ENCODE data around the gene SEL1L.
A peak's percentile ranks its signal among the peaks of the same experiment; 100 is the strongest.
"Not testable (repeated sequence)": the region's sequence is repeated elsewhere in the genome, so short reads cannot be mapped to it uniquely, and the experiment has no call there.

Gene SEL1L

GRCh38 chr14:81446279-81447007, 87.2 kb downstream of the SEL1L start:
- DNase-seq: no peak

DNA sequence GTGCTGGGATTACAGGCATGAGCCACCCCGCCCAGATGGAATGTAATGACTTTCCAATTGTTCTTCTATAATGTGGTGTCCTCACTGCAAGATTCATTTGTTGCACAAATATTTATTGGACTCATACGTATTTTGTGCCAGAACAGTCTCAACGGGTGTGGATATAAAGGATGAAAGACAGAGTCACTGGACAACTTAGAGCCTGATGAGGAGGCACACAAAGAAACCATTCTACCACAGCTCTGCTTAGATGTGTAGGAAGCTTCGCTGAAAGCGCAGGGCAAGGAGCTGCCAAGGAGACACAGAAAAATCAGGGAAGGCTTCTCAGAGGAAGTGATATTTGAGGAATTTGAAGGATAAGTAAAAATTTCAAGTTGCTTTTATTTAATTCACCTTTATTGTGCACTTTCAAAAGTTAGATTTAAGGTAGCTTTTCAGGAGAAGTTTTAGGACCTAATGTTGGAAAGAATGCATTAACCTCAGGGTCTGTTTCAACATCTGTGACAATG, 92.0 kb downstream of the SEL1L start:
- DNase-seq: no peak

DNA sequence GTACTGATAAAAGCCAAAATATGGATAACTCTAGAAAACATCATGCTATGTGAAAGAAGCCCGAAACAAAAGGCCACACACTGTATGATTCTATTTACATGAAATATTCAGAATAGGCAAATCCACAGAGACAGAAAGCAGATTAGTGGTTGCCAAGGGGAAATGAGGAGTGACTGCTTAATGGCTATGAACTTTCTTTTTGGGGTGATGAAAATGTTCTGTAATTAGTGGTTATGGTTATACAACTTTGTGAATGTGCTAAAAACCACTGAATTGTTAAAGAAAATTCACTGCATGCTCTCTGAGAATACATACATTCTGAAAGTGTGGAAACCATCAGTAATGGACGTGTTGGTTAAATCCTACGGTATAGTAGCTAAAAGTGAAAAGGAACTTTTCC, 93.6 kb downstream of the SEL1L start:
- DNase-seq: no peak

- DNase-seq: no peak
These were observed 96.4 kb downstream of the SEL1L start for GRCh38 chr14:81437244-81437643.

GRCh38 chr14:81436296-81437138, 97.1 kb downstream of the SEL1L start:
- peak; percentile 76 for DNase-seq

DNA sequence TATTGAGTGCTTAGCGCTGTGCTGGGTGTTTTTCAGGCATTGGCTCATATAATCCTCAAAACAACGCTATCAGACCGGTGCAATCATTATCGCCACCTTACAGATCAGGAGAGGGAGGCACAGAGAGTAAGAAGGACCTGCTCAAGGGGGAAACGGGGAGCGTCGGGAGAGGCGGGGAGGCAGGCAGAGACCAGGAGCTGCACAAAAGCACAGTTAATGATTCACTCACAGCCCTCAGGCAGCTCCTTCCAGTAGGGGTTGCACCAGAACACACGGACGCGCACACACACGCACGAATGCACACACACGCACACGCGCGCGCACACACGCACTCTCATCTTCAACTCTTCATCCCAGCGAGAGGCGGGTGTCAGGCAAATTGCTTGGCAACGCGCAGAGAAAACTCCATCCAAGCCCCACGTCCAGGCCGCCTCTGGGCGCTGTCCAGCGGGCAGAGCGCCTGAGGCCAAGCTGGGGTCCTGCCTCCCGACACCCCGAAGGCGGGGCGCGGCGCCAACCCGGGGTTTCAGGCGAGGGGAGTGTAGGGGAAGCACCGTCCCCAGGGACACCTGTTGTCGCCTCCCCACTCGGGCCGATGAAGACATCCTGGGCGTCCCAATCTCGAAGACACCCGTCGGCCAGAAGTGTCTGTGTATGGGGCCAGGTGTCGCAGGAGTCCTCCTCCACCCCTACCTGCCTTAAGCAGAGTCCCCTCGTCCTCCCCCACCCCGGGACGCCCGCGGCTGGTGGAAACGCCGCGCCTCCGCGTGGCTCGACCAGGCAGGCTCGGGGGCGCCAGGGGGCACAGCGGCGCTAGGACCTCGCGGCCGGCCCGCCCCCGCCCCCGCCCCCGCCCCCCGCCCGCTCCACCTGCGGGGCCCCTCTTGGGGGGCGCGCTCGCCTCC, 98.0 kb downstream of the SEL1L start:
- DNase-seq: peak; percentile 66

DNA sequence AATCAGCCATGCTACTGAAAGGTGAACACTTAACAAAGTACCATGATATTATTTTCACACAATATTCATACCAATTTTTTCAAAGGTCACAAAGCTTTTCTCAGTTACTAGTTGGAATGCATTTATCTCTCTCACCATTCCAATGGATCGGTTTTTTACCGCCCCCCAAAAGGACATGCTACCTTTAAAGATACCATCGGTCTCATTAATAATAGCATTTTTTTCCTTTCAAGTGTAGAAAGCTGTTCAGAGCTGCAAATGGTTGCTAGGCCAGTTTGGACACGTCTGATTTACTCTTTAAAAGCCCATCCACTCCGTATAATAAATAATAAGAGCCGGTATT, 98.6 kb downstream of the SEL1L start:
- DNase-seq: no peak

- DNase-seq: no peak
These were observed 99.4 kb downstream of the SEL1L start for GRCh38 chr14:81434230-81434629.

GRCh38 chr14:81433378-81433777, 100.3 kb downstream of the SEL1L start:
- DNase-seq: no peak

GRCh38 chr14:81432219-81432661, 101.4 kb downstream of the SEL1L start:
- DNase-seq: no peak

- DNase-seq: no peak
These were observed 103.4 kb downstream of the SEL1L start for GRCh38 chr14:81430235-81430634.

DNA sequence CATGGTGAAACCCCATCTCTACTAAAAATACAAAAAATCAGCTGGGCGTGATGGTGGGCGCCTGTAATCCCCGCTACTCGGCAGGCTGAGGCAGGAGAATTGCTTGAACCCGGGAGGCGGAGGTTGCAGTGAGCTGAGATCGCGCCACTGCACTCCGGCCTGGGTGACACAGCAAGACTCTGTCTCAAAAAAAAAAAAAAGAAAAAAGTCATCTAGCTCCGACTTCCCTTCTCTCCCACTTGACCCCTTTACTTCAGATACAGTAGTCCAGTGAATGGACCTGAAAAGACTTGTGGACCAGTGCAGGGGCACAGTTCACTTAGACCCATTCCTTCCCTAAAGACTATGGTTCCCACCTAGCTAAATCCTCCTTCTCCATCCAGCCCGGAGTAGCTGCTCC, 103.9 kb downstream of the SEL1L start:
- not testable (repeated sequence) for DNase-seq

DNA sequence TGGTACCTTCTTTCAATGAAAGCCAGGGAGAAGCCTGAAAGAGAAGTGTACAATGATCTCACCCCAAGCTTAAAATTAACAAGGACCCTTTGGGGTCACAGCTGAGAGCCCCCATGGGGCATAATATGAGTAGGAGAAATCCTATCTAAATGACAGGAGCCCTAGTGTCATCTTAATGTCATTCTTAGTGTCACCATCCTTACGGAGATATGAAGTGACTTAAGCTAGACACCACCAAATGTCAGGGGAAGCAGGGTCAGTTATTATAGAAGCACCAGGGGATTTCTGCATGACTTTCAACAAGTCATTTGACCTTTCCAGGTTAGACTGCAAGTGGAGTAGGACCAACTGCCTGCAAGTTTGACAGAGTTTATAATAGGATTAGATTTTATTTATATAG, 104.6 kb downstream of the SEL1L start:
- no peak for DNase-seq

GRCh38 chr14:81427348-81428058, 106.2 kb downstream of the SEL1L start:
- no peak for DNase-seq

DNA sequence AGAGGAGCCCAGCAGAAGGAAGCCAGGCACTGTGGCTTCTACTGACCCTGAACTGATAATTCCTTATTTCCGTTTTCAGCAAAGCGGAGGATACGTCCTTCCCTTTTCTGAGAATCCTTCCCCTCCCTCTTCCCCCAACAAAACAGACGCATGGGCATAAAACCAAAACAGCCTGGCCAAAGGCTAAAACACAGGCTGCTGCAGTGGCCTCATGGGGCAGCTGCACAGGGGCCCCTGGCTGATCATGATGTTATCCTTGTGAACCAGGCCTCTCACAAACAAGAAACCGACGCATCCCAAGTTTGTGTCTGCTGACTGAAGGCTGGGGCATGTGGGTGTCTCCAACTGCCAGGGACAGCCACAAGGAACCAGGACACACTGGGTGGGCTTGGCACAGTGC, 110.1 kb downstream of the SEL1L start:
- no peak for DNase-seq

Data from activated effector memory CD4-positive, alpha-beta T cell treated with anti-CD3 and anti-CD28 coated beads, Interleukin-2, amount 50 U/mL, for 16 hours (primary cell).